Measurements from ENCODE around the gene SULT1A4.
"Not testable (repeated sequence)": the region's sequence is repeated elsewhere in the genome, so short reads cannot be mapped to it uniquely, and the experiment has no call there.

SULT1A4 gene

DNA sequence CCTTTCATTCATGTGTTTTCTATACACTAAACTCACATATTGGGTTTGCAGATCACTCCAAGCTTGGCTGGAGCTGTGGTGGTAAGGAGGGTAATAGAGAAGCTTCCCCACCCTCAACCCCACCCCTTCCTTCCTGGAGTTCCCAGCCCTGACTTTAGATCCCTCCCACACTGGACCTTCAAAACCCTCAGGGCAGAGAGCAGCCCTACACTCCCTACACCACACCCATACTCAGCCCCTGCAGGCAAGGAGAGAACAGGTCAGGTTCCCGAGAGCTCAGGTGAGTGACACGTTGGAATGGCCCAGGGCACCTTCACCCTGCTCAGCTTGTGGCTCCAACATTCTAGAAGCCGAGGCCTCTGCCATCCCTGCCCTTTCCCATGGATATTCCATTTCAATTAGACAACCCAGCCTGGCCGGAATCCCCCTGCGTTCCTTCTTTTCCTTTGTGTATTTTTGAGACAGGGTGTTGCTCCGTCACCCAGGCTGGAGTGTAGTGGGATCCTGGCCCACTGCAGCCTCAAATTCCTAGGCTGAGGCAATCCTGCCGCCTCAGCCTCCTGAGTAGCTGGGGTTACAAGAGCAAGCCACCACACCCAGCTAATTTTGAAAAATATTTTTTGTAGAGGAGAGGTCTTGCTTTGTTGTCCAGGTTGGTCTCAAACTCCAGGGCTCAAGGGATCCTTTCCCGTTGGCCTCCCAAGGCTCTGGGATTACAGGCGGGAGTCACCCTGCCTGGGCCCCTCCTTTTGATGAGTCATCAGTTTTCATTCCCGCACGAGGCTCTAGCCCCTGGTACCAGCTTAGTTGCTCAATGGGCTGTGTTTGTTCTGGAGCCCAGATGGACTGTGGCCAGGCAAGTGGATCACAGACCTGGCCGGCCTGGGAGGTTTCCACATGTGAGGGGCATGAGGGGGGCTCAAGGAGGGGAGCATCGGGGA, at the start of gene SULT1A4:
Gene SULT1A4 (plus strand): TSS at position 208 of the 941 bp plus-strand sequence. CDS start 1,473 bp downstream, outside the sequence.
- DNase-seq: not testable (repeated sequence)

DNA sequence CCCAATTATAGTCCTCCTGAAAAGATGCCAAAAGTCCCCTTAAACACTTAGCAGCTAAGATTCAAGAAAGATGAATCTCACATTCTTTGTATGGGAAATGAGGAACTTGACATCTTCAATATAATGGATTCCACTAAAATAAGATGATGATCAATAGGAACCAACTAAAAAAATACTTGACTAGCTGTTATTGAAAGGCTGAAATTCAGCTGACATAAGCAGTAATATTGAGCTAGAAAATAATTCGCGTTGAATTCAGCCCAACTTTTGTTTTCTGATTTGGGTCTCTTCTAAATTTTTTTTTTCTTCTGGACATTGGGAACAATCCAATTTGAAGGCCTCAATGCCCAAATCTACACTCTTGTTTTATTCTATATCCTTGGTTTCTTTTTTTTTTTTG, 36.1 kb upstream of the SULT1A4 start:
- DNase-seq: not testable (repeated sequence)

- DNase-seq: not testable (repeated sequence)
Measured at GRCh38 chr16:29425390-29425789, 34.3 kb upstream of the SULT1A4 start.

DNA sequence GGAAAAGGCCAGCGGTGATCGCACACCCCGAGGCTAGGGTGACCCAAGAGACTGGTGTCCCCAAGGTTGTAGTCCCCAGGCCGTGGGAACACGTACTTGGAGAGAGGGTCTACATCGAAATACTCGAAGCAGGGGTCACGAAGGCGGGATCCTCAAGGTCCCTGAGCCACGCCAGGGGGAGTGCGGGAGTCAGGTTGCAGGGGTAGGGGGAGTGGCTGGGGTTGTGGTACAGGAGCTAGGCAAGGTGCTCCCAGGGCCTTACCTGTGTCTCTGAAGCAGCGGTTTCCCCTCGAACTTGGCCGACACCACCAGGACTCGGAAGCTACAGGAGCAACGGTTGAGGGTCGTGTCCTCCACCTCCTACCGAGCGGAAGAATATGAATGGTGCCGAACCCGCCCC, 6.0 kb upstream of the SULT1A4 start:
- not testable (repeated sequence) for DNase-seq

- DNase-seq: not testable (repeated sequence)
Measured at GRCh38 chr16:29454269-29454668, 5.4 kb upstream of the SULT1A4 start, which contains the start of the genes BOLA2 and SLX1B. Gene BOLA2 (minus strand): TSS chr16:29454351. CDS start chr16:29454253, 98 bp downstream. Gene SLX1B (plus strand): TSS chr16:29454533.

DNA sequence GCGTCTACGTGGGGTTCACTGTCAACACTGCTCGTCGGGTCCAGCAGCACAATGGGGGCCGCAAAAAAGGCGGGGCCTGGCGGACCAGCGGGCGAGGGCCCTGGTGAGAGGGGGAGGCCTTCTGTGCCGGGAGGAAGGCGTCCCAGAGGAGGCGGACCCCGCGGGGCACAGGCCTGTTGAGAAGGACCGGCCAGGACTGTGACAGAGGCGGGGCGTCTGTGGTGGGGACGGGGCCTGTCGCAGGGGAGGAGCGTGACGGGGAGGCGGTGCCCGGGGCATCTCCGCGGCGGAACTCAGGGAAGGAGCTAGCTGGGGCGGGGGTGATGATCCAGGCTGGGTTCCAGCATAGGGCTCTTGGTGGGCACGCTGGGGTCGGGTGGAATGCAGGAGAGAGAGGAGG, 4.9 kb upstream of the SULT1A4 start:
- not testable (repeated sequence) for DNase-seq

DNA sequence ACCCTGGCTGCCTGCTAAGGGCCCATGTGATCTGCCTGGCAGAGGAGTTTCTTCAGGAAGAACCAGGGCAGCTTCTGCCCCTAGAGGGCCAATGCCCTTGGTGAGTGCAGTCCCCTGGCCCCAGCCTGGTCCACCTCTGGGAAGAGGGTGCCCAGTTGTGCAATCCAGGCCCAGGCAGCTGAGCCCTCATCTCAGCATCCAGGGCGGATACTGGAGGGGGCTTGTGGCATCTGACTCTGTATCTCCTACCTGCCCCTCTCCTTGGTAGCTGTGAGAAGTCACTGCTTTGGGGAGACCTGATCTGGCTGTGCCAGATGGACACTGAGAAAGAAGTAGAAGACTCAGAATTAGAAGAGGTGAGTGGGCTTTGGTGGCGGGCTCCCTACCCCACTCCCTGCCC, 2.1 kb upstream of the SULT1A4 start:
- peak; percentile 1 for DNase-seq

DNA sequence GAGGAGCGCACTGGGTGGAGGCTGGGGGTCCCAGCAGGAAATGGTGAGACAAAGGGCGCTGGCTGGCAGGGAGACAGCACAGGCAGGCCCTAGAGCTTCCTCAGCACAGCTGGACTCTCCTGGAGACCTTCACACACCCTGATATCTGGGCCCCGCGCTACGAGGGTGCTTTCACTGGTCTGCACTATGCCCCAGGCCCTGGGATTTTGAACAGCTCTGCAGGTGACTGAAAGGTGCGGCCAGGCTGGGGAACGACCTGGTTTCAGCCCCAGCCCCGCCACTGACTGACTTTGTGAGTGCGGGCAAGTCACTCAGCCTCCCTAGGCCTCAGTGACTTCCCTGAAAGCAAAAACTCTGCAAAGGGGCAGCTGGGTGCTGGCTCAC, 926 bp downstream of the SULT1A4 start:
- not testable (repeated sequence) for DNase-seq

DNA sequence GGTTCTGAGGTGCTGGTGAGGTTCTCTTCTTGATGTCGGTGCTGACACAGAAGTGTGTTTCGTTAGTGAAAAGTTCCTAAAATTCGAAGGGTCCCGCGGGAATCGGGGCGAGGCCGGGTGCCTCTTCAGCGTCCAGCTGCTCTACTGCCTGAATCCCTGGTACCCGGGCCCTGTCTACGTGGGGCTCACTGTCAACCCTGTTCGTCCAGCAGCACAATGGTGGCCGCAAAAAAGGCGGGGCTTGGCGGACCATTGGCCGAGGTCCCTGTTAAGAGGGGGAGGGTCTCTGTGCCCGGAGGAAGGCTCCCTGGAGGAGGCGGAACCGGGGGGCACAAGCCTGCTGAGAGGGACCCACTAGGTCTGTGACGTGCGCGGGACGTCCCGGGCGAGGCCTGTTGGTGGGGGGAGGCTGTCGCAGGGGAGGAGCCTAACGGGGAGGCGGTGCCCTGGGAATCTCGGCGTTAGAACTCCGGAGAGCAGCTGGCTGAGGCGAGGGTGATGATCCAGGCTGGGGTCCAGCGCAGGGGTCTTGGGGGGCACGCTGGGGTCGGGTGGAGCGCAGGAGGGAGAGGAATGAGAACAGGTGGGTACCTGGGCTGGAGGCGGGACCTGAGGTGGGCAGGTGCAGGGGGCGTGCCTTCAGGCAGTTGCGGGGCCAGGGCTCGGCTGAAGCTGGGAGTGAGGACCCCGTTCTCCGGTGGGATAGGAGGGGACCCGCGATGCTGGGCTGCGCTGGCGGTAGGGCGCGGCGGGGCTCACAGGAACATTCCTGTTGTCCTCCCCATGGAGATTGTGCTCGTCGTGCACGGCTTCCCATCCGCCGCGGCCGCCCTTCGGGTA, 6.5 kb downstream of the SULT1A4 start:
- not testable (repeated sequence) for DNase-seq

DNA sequence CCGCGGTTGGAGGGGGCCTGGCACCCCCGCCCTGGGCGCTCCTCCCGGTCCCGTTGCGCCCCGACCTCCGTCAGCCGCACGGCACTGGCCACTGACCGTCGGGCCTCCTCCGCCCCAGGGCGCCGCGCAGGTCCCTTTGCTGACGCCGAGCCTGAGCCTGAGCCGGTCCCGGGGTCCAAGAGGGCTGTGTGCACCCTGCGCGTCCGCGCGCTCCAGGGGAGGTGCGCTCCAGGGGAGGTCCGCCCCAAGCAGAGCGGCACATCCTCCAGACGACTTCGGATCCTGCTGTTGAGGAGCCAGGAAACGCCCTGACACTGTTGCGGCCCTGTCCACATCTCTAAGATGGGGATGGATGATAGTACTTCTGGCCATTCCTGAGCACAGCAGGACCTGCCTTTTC, 7.2 kb downstream of the SULT1A4 start:
- not testable (repeated sequence) for DNase-seq

GRCh38 chr16:29467654-29468366, 8.1 kb downstream of the SULT1A4 start:
- not testable (repeated sequence) for DNase-seq

DNA sequence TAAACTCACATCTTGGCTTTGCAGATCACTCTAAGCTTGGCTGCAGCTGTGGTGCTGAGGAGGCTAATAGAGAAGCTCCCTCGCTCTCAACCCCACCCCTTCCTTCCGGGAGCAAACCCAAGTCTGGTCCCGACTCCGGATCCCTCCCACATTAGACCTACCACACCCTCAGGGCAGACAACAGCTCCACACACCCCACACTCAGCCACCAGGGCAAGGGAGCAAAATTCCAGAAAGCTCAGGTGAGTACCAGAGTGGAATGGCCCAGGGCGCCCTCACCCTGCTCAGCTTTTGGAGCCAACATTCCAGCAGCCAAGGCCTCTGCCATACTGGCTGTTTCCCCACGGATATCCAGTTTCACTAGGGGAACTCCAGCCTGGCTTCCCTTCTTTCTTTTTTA, 9.9 kb downstream of the SULT1A4 start:
- DNase-seq: peak; percentile 7

DNA sequence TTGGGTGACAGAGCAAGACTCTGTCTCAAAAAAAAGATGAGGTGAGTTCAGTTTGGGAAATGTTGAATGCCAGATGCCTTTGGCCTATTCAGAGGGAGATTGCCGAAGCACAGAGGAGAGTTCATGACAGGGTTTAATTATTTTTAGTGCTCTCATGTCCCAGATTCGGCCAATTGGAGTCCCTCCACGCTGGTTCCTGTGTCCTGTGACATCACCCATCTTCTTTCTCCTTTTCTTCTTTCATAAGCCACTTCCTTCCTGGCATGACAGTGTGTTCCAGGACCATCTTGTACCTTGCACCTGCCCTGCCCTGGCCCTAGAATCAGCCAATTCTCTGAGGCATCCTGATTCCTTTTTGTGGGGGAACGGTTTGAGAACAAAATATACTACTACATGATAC, 12.4 kb downstream of the SULT1A4 start:
- DNase-seq: not testable (repeated sequence)

- DNase-seq: not testable (repeated sequence)
Measured at GRCh38 chr16:29482276-29482675, 22.6 kb downstream of the SULT1A4 start.

DNA sequence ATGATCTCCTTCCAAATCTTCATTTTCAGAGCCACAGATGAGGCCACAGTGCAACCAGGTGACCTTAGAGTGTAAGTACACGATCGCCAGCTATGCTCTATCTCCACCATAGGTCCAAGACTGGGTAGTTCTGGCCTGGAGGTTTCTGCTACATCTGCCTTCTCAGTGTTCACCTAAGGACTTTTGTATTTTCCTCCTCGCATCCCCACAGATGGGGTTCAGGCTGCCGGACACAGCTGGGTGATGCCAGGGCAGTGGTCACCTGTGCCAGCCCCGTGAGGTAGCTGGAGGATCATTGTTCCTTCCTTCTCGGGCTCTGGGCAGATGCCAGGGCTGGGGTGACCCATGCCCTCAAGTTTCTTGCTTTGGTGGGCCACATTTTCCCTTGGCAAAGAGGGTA, 46.6 kb downstream of the SULT1A4 start, which contains the start of gene NPIPB12:
Gene NPIPB12 (minus strand): TSS at position 101 of the 400 bp plus-strand sequence.
- not testable (repeated sequence) for DNase-seq
